SKM-1 treated with dmso at 0.1 percent for 144 hours (cell line): ENCODE data around the gene A2ML1.
"Not testable (repeated sequence)": the region's sequence is repeated elsewhere in the genome, so short reads cannot be mapped to it uniquely, and the experiment has no call there.

Experiments
- DNase-seq: peaks from one replicate; lab custom pipeline; 2025; ENCODE audit not compliant: unreplicated experiment; lab: John Stamatoyannopoulos, UW

Gene A2ML1

DNA sequence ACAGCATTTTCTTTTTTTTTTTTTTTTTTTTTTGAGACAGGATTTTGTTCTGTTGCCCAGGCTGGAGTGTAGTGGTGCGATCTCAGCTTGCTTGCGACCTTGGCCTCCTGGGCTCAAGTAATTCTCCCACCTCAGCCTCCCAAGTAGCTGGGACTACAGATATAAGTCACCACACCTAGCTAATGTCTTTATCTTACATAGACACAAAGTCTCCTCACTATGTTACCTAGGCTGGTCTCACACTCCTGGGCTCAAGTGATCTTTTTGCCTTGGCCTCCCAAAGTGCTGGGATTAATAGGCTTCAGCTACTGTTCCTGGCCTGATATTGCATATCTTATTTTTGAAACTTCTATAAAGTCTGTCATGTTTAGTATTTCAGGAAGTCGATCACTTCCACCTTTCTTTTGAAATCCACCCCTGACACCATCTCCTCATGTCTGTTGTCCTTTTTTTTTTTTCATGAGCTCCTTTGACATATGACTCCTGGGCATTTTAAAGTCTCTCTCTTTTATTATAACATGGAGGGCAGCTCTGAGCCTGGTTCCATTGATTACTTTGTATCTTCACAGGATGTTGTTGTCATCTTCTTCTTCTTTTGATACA lies 5.9 kb upstream of the A2ML1 start:
- DNase-seq = no peak

DNA sequence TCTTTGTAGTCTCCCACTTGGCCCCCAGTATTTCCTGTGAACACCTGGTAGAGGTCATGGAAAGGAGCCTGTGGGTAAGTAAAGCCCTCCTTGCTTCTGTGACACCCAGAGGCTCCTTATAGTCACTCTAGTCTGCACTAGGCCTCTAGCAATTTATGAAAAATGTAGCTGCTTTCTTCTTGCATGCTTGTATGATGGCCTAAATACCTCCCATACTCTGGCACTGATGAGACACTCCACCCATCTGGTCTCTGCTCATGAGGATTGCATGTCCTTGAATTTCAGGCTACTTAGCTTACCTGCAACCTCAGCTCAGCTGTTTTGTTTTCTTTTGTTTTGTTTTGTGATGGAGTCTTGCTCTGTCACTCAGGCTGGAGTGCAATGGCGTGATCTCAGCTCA lies 4.6 kb upstream of the A2ML1 start:
- no peak for DNase-seq

DNA sequence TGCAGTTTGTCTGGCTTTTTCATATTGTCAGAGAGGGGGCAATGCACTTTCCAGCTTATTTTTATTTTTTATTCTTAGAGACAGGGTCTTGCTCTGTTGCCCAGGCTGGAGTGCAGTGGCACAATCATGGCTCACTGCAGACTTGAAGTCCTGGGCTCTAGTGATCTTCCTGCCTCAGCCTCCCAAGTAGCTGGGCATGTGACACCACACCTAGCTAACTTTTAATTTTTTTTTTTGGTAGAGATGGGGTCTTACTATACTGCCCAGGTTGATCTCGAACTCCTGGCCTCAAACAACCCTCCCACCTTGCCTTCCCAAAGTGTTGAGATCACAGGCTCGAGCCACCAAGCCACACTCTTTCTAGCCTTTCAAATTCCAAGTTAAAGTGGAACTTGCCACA lies 3.9 kb upstream of the A2ML1 start:
- DNase-seq = no peak

DNA sequence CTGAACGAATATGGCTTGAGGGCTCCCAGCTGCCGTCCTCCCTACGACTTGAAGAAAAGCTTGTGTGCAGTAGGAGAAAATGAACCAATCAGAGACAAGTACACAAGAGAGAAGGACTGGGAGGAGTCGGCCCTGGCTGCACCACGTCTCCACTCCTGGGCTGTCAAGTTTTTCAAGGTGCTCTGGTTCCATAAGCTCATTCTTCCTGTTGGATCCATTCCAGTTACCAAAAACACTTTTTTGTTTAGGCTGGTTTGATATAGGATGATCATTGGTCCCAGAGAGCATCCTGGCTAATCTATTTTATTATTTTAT lies 2.8 kb upstream of the A2ML1 start:
- no peak for DNase-seq

DNA sequence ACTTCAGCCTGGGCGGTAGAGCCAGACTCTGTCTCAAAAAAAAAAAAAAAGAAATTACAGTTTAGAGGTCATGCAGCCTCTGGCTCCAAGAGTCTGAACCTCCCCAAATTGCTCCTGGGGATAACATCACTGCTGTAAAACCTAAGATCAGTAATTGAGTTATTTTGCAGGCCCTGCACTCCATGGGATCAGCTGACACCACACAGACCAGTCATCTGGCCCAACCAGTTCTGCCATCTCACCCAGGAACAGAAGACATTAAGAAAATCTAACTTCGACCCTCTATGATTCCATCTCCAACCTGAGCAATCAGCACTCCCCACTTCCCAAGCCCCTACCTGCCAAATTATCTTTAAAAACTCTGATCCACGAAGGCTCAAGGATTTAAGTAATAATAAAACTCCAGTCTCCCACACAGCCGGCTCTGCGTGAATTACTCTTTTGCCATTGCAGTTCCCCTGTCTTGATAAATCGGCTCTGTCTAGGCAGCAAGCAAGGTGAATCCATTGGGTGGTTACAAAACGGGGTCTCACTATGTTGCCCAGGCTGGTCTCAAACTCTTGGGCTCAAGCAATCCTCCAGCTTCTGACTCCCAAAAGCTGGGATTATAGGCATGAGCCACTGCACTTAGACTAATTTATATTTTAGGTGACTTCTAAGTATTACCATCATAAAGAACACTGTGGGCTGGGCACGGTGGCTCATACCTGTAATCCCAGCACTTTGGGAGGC lies 1.6 kb upstream of the A2ML1 start:
- DNase-seq = not testable (repeated sequence)

DNA sequence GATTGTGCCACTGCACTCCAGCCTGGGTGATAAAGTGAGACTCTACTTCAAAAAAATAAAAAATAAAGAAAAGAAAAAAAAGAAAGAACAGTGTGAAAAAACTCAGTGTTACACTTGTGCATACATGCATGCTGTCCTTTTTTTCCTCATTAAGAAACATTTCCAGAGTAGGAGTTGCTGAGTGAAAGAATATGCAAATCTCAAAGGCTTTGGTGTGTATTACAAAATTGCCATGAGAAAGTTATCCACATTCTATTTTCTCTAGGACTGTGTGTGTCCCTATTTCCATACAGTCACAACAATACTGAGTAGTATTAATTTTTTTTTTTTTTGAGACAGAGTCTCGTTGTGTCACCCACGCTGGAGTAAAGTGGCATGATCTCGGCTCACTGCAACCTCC lies 830 bp upstream of the A2ML1 start:
- DNase-seq = no peak

DNA sequence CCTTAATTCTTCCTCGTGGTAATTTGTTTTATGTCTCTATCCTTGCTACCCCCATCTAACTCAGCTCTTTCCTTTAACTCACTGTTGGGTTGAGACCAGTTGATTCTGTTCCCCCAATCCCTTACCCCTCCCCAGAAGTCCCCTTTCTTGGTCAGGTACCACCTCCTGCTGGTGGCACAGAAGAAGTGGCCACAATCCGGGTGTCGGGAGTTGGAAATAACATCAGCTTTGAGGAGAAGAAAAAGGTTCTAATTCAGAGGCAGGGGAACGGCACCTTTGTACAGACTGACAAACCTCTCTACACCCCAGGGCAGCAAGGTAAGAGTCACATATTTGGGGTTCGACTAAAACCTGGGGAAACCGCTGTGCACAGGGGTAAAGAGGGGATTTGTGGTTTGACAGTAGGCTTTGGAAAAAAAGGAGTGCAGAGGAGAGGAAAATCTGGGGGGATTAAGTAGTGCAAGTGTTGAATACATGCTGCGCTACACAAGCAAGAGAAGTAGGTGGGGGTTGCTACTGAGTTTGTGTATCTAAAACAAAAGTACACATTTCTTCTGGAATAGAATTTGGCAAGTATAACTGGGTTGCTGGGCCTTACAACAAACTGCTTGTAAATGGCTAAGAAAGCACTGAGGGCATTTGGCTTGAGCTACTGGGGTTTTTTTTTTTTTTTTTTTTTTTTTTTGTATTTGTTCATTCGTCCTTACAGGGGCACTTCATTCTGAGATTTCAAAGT lies 1.3 kb downstream of the A2ML1 start:
- no peak for DNase-seq

DNA sequence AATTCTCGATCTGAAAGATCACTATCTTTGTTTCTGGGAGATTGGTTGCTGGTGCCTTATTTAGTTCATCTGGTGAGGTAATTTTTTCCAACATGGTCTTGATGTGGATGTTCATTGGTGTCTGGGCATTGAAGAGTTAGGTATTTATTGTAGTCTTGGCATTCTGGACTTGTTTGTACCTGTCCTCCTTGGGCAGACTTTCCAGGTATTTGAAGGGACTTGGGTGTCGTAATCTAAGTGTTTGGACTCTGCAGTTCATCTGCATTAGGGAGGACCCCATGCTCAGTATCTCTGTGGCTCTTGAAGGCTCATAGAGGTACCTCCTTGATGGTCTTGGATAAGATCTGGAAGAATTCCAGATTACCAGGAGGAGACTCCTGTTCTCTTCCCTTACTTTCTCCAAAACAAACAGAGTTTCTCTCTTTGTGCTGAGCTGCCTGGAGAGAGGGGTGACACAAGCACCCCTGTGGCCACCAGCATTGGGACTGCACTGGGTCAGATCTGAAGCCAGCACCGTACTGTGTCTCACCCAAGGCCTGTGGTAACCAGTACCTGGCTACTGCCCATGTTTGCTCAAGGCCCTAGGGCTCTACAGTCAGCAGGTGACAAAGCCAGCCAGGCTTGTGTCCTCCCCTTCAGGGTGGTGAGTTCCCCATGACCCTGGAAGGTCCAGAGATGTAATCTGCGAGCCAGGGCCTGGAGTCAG lies 5.3 kb downstream of the A2ML1 start:
- DNase-seq = no peak

DNA sequence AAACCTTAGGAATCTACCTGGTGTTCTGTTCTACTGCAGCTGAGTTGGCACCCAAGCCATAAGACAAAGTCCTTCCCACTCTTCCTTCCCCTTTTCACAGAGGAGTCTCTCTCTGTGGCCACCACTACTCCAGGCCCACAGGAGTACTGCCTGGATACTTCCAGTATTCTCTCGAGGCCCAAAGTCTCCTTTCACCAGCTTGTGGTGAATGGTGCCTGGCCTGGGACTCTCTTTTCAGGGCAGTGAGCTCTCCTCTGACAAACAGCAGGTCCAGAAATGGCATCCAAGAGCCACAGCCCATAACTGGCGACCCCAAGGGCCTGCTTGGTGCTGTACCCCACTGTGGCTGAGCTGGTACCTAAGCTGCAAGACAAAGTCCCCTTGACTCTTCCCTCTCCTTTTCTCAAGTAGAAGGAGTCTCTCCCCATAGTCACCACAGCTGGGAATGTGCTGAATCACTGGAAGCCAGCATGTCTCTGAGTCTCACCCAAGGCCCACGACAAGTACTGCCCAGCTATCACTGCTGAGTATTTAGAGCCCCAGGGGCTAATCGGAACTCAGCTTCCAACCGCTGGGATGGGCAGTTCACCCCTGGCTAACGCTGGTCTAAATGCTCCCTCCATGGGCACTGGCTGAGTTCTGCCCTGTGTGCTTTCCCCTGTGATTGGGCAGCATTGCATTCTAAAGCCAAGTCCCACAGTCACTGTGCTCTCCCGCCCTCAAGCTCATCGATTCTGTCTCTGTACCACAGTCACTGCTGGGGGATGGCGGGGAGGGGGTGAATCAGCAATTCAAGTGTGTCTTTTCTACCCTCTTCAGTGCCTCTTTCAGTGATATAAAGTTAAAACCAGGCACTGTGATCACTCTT lies 6.1 kb downstream of the A2ML1 start:
- DNase-seq = no peak

DNA sequence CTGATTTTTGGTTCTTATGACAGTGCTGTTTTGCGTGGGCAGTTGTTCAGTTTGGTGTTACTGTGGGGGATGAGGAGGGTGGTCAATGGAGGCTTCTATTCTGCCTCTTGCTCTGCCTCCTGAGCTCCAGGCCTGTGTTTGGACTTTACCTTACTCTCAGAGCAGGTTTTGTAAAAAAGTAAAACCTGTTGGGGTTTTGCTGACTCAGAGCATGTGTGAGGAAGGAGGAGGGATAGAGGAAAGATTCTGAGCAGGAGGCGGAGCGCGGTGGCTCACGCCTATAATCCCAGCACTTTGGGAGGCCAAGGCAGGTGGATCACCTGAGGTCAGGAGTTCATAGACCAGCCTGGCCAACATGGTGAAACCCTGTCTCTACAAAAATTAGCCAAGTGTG lies 6.7 kb downstream of the A2ML1 start:
- DNase-seq = no peak

DNA sequence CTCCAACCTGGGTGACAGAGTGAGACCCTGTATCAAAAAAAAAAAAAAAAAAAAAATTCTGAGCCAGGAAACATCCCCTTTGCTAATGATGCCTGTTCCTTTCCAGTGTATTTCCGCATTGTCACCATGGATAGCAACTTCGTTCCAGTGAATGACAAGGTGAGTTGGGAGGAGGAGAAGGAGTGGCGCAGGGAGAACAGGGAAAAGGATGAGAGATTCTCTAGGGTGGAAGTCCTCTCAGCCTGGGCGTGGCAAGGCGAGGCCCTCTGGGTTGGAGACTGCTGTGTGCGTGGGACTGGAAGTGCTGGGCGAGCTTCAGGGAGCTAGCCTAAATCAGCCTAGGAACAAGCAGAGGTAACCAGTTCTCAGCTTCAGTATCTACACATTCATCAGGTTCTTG lies 7.2 kb downstream of the A2ML1 start:
- DNase-seq = no peak

DNA sequence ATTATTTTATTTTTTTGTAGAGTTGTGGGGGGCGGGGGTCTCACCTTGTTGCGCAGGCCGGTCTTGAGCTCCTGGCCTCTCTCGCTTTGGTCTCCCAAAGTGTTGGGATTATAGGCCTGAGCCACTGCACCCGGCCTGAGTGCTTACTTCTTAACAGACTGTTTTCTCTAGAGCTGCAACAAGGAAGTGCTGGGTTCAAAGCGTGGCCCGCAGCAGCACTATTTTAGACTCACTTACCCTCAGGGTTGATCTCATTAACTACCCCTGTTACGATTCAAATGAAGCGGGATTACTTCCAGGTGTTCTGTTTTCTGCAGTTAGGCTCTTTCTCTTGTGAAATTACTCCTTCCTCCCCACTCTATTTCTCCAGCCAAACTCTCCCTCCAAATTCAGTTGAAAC lies 8.7 kb downstream of the A2ML1 start:
- no peak for DNase-seq

DNA sequence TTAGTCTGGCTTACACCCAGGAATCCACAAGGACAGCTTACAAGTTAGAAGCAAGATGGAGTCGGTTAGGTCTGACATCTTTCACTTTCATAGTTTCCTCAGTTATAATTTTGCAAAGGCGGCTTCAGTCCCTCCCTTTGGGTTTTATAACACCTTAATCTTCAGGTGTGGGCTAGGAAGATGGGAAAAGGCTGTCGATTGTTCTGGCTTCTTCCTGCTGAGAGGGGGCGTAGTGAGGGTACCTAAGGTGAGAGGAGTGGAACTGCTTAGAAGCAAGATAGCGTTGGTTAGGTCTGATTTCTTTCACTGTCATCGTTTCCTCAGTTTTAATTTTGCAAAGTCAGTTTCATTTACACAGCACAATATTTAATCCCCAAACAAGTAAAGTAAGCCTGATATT lies 10.1 kb downstream of the A2ML1 start:
- no peak for DNase-seq

DNA sequence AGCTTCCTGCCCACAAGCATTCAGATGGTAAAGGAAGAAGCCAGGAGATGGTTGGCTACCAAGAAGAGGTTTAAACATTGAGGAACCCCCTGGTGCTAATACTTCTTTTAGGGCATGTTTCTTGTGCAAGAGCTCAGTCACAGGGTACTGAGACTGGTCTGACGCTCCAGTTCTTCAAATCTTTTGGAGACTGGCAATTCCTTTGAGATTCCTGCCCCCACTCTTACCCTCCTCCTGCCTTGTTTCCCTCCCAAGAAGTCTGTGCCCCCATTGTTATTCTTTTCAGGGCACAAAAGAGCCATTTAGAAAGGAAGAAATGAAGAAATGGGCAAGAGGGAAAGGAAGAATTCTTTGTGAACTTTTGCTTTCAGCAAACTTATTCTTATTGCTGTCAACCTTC lies 11.8 kb downstream of the A2ML1 start:
- no peak for DNase-seq

DNA sequence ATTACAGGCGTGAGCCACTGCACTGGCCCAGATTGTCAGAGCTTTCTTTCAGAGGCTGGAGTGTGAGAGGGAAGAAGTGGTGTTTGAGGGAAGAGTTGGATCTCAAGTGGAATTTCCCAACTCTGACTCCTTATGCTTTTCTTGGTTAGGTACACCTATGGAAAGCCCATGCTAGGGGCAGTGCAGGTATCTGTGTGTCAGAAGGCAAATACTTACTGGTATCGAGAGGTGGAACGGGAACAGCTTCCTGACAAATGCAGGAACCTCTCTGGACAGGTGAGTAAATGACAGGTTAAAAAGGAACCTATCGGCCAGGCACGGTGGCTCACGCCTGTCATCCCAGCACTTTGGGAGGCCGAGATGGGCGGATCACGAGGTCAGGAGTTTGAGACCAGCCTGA lies 14.9 kb downstream of the A2ML1 start:
- DNase-seq = no peak

DNA sequence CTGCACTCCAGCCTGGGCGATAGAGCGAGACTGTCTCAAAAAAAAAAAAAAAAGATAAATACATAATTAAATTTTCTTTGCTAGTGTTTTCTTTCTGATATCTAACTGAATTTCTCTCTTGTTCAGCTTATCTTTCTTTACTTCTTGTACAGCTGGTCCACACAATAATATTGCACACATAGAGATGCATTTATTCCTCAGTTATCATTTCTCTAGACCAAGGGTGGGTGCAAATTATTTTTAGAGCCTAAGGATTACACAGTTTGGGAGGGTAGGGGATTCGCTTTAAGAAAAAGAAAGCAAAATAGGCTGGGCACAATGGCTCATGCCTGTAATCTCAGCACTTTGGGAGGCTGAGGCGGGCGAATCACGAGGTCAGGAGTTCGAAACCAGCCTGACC lies 17.9 kb downstream of the A2ML1 start:
- DNase-seq = no peak

DNA sequence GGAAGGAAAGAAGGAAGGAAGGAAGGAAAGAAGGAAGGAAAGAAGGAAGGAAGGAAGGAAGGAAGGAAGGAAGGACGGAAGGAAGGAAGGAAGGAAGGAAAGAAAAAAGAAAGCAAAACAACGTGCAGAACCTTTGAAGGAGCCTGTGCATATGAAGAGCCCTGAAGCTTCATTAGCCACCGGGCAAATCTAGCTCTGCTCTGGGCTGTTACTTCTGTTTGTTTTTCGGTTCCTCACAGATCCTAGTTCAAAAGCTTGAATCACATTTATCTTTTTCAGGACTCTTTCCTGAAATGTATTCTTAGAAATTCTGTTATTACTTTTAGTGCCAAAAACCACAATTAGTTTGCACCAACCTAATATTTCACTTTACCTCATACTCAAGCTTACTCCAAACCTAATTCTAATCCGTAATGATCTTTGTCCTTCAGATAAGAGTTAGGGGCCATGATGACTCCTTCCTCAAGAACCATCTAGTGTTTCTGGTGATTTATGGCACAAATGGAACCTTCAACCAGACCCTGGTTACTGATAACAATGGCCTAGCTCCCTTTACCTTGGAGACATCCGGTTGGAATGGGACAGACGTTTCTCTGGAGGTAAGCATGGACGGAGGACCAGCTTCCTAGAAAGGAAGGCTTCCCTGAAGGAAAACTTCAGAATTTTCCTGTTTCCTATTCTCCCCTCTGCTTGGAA lies 18.7 kb downstream of the A2ML1 start:
- no peak for DNase-seq

DNA sequence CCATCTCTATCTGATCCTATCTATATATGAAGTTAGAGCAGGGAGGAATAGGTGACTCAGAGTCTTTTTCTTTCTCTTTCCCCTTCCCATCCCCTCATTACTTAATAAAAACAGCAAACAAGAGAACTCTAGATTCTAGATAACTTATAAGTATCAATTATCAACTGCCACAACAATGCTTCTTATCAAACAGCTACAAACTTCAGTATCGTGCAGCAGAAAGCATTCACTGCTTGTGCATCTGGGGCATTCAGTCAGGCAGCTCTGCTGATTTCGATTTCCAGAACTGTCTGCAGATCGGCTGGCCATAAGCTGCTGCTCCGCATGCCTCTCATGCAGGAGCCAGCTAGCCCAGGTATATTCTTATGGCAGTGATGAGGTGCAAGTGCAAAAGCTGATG lies 19.4 kb downstream of the A2ML1 start:
- DNase-seq = no peak

DNA sequence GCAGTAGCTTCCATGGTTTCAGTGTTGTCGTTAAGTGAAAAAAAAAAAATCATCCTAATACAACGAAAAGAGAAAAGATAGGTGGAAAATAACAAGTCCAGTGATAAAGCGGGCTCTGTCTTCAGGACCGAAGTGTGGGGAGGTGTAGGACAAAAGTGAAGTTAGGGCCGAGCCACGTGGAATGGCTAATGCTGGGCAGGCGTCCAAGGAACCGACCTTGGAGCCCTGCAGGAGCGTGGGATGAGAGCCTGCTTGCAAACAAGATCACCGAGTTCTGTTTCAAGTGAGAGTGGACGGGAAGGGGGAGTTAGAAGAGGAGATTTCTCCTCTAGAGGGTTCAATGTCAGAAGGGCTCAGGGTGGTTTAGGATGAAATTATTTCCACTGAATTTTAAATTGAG lies 22.2 kb downstream of the A2ML1 start:
- DNase-seq = no peak

DNA sequence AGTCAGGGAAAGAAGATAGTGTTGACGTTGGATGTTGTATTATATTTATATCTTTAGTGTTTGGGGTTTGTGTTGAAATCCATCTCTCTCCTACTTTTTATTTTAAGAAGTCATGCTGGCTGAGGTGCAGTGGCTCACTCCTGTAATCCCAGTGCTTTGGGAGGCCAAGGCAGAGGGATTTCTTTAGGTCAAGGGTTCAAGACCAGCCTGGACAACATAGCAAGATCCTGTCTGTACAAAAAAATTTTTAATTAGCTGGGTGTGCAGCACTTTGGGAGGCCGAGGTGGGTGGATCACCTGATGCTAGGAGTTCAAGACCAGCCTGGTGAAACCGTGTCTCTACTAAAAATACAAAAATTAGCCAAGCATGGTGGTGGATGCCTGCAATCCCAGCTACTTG lies 23.9 kb downstream of the A2ML1 start:
- DNase-seq = no peak

DNA sequence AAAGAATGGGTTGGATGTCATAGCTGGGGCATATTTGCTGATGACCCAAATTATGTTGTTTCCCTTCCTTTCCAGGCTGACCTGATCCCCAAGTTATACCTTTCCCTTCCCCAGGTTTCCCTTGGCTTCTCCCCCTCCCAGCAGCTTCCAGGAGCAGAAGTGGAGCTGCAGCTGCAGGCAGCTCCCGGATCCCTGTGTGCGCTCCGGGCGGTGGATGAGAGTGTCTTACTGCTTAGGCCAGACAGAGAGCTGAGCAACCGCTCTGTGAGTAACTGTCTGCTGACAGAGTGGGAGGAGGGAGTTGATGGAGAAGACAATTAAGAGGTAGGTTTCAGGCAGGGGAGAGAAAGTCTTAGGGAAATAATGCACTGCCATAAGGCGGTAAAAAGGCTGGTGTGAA lies 25.0 kb downstream of the A2ML1 start:
- no peak for DNase-seq
